Gastroesophageal sphincter (tissue), 4 donors: Measurements from ENCODE around the gene SIGLEC1. TPM values are rescaled to one million over a fixed set of nuclear protein-coding genes. Genes with fewer than 3 reads are reported as not detected.

Source experiments
- ATAC-seq: fragments of 150-250 bp; one replicate; pipeline ENCODE4 v1.9.1; 2016; ENCODE audit warnings: mild to moderate bottlenecking, moderate library complexity
- H3K27ac ChIP-seq, 4 donors: fragments of 200-600 bp; sonication (generic) in 3 of 4; 1 replicate in 3 of 4; 2 replicates in 1 of 4; pipeline ENCODE4 v1.5.1; 2016 to 2019
- H3K27me3 ChIP-seq: fragments of 200-600 bp; sonication (generic); one replicate; pipeline ENCODE4 v1.5.1; 2019
- H3K36me3 ChIP-seq, 2 donors: fragments of 200-600 bp; sonication (generic); one replicate each; pipeline ENCODE4 v1.5.1; 2019; ENCODE audit warnings: control low read depth in 1 of 2
- H3K4me1 ChIP-seq, 3 donors: fragments of 200-600 bp; sonication (generic); 1 replicate in 2 of 3; 2 replicates in 1 of 3; pipeline ENCODE4 v1.5.1; 2016 to 2019; ENCODE audit warnings: control low read depth in 2 of 3
- H3K4me3 ChIP-seq, 2 donors: fragments of 200-600 bp; sonication (generic); one replicate each; pipeline ENCODE4 v1.5.1; 2019; ENCODE audit warnings: mild to moderate bottlenecking in 1 of 2, moderate library complexity in 1 of 2
- H3K9me3 ChIP-seq, 3 donors: fragments of 200-600 bp; sonication (generic); one replicate each; pipeline ENCODE4 v1.5.1; 2017 to 2019; ENCODE audit warnings: control low read depth in 2 of 3
- CTCF ChIP-seq, 4 experiments: fragments of 200-600 bp in 2 of 4; fragments of 450-650 bp in 2 of 4; sonication (generic) in 1 of 4; IDR thresholded peaks; one replicate each; pipeline ENCODE4 v1.5.1; 2017 to 2019; ENCODE audit warnings: antibody characterized with exemption in 4 of 4, mild to moderate bottlenecking in 2 of 4, moderate library complexity in 2 of 4
- EP300 ChIP-seq: sonication (generic); formaldehyde crosslinking; IDR thresholded peaks from one replicate; pipeline ENCODE4 v1.6.1; 2017; ENCODE audit warnings: antibody characterized with exemption, mild to moderate bottlenecking
- POLR2A ChIP-seq, 2 donors: fragments of 450-650 bp; IDR thresholded peaks; one replicate each; pipeline ENCODE4 v1.6.1; 2017; ENCODE audit warnings: antibody characterized with exemption in 2 of 2, mild to moderate bottlenecking in 2 of 2, moderate library complexity in 1 of 2
- POLR2AphosphoS5 ChIP-seq: sonication (generic); formaldehyde crosslinking; IDR thresholded peaks from one replicate; pipeline ENCODE4 v1.6.1; 2017; ENCODE audit warnings: antibody characterized with exemption
- WGBS, 2 donors: methylation state at CpG; one replicate each; pipeline ENCODE4 v1.1.5; 2018; ENCODE audit warnings: low coverage in 1 of 2; 5-methylcytosine and 5-hydroxymethylcytosine counted together
- total RNA-seq, 4 donors: library from RNA; depleted of rRNA; stranded (reverse); fragments of >200 nt; gene quantifications; one replicate each; pipeline ENCODE4 v1.1.0, GENCODE V29; 2016

The SIGLEC1 gene
- total RNA-seq, 4 donors from 2014 or later: 10.1 to 17.2 (median 11.9) TPM

GRCh38 chr20:3732327-3733118, 20.1 kb upstream of the SIGLEC1 start, which contains the start of gene HSPA12B:
Gene HSPA12B, plus strand, starts transcription at chr20:3732685. Its CDS starts 5,990 bp downstream, at chr20:3738675.
- H3K9me3 ChIP-seq: no peaks in the 10 kb centered on the region
- H3K27me3 ChIP-seq: peaks cover 60% of the 10 kb centered on the region
- no peaks in the 10 kb centered on the region for H3K36me3 ChIP-seq
- peaks cover 0 to 33% (median 11%) of the 10 kb centered on the region in 3 donors for H3K4me1 ChIP-seq
- ATAC-seq: peak; percentile 48
- no CpG with 5 or more reads among the region's 67 CpGs for WGBS, 2 donors
- H3K27ac ChIP-seq: peak within 1 kb of the TSS in 3 of 4 donors; percentile 72 to 80 (median 77)
- no peak for TF ChIP-seq POLR2AphosphoS5
- no peak for TF ChIP-seq CTCF (IDR thresholded peaks at IDR 0.05)
- no peak for TF ChIP-seq POLR2A (IDR thresholded peaks at IDR 0.05)
- no peak for TF ChIP-seq EP300
- peak within 1 kb of the TSS; percentile 28 to 53 for H3K4me3 ChIP-seq

- no peak for ATAC-seq
- peak overlapping the region in 3 of 4 donors; percentile 72 to 80 (median 77) for H3K27ac ChIP-seq
- H3K4me1 ChIP-seq: peaks cover 0 to 37% (median 11%) of the 10 kb centered on the region in 3 donors
These were observed 19.5 kb upstream of the SIGLEC1 start for GRCh38 chr20:3731944-3732326.

GRCh38 chr20:3730803-3731672, 18.6 kb upstream of the SIGLEC1 start:
- no peaks in the 10 kb centered on the region for H3K36me3 ChIP-seq
- peaks cover 0 to 37% (median 11%) of the 10 kb centered on the region in 3 donors for H3K4me1 ChIP-seq
- H3K4me3 ChIP-seq: no peak overlapping the region
- WGBS, 2 donors: 87 to 93% methylated on average over 5 to 10 of the region's 12 CpGs
- H3K27me3 ChIP-seq: peaks cover 61% of the 10 kb centered on the region
- H3K9me3 ChIP-seq: no peaks in the 10 kb centered on the region
- TF ChIP-seq POLR2A (IDR thresholded peaks at IDR 0.05) (no peak), CTCF (IDR thresholded peaks at IDR 0.05) (no peak), EP300 (no peak), POLR2AphosphoS5 (no peak)
- no peak for ATAC-seq
- peak overlapping the region in 2 of 4 donors; percentile 37 to 77 for H3K27ac ChIP-seq

More at GRCh38 chr20:3731944-3732326, 19.5 kb upstream of the SIGLEC1 start:
- H3K27me3 ChIP-seq: peaks cover 60% of the 10 kb centered on the region
- WGBS, 2 donors: 50% methylated on average over 1 of the region's 16 CpGs; no CpG with 5 or more reads in 1 of the 2 donors
- H3K36me3 ChIP-seq: no peaks in the 10 kb centered on the region
- no peaks in the 10 kb centered on the region for H3K9me3 ChIP-seq
- H3K4me3 ChIP-seq: peak overlapping the region in 1 of 2 donors; percentile 53
- TF ChIP-seq POLR2A (IDR thresholded peaks at IDR 0.05) (no peak), POLR2AphosphoS5 (no peak), EP300 (no peak), CTCF (IDR thresholded peaks at IDR 0.05) (no peak)

- Histone ChIP-seq H3K27ac (peak overlapping the region in 2 of 4 donors; percentile 33 to 37), H3K4me3 (no peak overlapping the region), H3K9me3 (no peaks in the 10 kb centered on the region), H3K36me3 (no peaks in the 10 kb centered on the region), H3K27me3 (peaks cover 66% of the 10 kb centered on the region), H3K4me1 (peaks cover 0 to 33% (median 11%) of the 10 kb centered on the region in 3 donors)
- no peak for ATAC-seq
- 75 to 89% methylated on average over 2 to 4 of the region's 8 CpGs for WGBS, 2 donors
- TF ChIP-seq POLR2A (IDR thresholded peaks at IDR 0.05) (no peak), CTCF (IDR thresholded peaks at IDR 0.05) (no peak), POLR2AphosphoS5 (no peak), EP300 (no peak)
These were observed 17.6 kb upstream of the SIGLEC1 start for GRCh38 chr20:3729811-3730540.
